HG02981 (cell line): ENCODE results near the gene GK.
"Not testable (repeated sequence)": the region's sequence is repeated elsewhere in the genome, so short reads cannot be mapped to it uniquely, and the experiment has no call there.

ENCODE experiments used
- ATAC-seq: cut with Tn5 transposase; IDR thresholded peaks from one replicate; pipeline ENCODE4 v1.9.1; 2021; ENCODE audit warnings: mild to moderate bottlenecking, moderate library complexity; ENCODE audit not compliant: unreplicated experiment

Gene GK

GRCh38 chrX:30693999-30694650 lies 40.9 kb downstream of the GK start:
- ATAC-seq, result no peak

- no peak for ATAC-seq
Observed at GRCh38 chrX:30702736-30703135, 49.5 kb downstream of the GK start.

- no peak for ATAC-seq
Observed at GRCh38 chrX:30706216-30706775, 53.1 kb downstream of the GK start.

- no peak for ATAC-seq
Observed at GRCh38 chrX:30712214-30712613, 59.0 kb downstream of the GK start.

- peak; percentile 91 for ATAC-seq
Observed at GRCh38 chrX:30713061-30713525, 59.9 kb downstream of the GK start.

DNA sequence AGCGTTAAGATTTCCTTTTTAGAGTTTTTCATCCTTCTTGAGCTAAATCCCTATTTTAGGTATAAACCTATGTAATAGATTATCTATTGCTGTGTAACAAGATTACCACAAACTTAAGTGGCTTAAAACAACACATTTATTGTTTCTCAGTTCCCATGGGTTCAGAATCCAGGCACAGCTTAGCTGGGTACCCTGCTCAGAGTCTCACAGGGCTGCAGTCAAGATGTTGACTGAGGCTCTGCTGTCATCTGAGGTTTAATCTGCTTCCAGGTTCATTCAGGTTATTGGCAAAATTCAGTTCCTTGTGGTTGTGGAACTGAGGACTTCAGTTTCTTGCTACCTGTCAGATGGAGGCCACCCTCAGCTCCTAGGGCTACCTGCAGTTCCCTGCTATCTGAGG lies 60.9 kb downstream of the GK start:
- peak; percentile 49 for ATAC-seq

DNA sequence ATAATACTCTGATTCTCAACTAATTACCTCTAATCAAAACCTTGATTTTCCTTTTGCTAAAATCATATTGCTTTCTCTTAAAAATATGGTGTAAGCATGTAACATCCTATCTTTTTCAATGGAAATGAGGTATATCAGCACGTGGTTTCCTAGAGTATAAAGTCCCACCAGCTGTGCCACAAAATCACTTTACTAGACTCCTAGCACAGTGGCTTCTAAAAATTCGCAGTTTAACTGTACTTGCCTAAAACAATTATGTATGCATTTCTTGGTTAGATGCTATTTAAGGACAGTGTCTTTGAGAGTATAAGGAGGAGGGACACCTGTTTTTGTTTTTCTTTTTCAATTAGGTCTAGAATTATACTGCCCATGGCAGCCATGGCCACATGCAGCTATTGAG lies 62.8 kb downstream of the GK start:
- ATAC-seq, result no peak

DNA sequence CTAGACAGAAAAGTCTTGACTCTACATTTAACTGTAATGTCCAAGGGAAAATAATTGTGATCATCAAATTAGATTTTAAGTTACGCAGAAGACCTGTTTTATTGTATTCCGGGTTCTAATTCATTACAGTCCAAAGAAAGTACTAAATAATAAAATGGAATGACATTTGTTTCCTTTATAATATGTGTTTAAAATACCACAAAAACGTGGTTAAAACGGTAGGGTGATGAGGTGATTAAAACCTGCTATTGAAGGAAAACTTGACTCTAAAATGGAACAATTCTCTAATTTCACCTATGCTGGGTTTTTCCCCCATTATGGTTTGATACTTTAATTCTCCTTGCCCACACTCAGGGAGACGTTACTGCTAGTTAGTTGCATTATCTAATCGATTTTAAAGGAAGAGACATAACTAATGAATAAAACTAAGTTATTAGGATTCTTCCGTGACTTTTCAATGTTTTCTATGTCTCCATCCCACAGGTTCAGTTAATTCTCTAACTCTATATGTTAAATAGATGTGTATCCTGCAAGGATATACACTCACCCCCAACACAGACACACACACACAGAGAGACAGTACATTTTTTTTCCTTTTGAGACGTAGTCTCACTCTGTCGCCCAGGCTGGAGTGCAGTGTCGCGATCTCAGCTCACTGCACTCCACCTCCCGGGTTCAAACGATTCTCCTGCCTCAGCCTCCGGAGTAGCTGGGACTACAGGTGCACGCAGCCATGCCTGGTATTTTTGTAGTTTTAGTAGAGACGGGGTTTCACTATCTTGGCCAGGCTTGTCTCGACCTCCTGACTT lies 80.8 kb downstream of the GK start:
- no peak for ATAC-seq

DNA sequence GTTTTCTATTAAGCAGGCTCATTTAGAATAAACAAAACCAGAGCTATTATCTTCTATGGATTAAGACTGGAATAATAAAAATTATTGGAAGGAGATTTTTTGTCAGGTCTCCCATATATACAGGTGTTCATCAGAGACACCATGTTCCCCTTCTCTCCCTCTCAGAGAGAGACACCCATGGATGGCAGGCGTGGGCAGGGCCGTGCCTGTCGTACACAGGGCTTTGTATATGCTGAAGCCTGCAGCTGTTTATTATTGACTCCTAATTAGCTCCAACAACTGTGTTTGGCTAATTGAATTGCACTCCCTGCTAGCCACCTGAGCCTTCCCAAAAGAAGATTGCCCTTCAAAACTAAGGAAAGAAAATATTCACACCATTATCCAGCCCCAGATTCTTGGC lies 81.6 kb downstream of the GK start:
- no peak for ATAC-seq

- ATAC-seq, result peak; percentile 96
Observed at GRCh38 chrX:30735839-30736238, 82.6 kb downstream of the GK start.

DNA sequence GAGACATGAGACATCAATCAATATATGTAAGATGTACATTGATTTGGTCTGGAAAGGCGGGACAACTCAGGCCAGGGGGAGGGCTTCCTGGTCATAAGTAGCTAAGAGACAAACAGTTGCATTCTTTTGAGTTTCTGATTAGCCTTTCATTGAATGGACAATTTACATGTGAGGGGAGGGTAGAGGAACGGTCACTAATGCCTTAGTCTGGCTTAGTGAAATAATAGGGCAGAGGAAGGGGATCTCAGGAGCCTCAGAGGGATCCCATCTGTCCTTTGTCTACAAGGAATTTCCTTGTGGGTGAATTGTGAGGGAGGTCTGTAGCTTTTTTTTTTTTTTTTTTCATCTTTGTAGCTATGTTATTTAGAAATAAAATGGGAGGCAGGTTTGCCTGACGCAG lies 88.3 kb downstream of the GK start:
- no peak for ATAC-seq

GRCh38 chrX:30748342-30748960 lies 95.2 kb downstream of the GK start:
- no peak for ATAC-seq

- no peak for ATAC-seq
Observed at GRCh38 chrX:30751497-30751896, 98.3 kb downstream of the GK start.

DNA sequence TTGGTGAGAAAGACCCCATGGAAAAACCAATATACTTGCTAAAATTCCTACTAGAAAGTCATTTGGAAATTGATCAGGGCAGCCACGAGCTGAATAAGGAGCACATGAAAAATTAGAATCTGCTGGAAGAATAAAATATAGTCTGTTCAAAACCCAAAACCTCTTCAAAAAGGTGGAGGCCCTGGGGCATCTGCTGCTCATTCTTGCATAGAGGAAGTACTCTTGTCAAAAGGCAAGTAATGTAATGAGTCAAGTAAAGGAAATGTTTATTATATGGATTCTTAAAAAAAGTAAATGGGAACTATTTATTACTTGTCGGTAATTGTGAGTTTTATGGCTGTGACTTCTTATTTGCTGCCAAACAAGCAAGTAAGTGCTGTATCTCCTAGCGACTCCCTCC lies 109.5 kb downstream of the GK start:
- no peak for ATAC-seq

- not testable (repeated sequence) for ATAC-seq
Observed at GRCh38 chrX:30773764-30774163, 120.5 kb downstream of the GK start.

DNA sequence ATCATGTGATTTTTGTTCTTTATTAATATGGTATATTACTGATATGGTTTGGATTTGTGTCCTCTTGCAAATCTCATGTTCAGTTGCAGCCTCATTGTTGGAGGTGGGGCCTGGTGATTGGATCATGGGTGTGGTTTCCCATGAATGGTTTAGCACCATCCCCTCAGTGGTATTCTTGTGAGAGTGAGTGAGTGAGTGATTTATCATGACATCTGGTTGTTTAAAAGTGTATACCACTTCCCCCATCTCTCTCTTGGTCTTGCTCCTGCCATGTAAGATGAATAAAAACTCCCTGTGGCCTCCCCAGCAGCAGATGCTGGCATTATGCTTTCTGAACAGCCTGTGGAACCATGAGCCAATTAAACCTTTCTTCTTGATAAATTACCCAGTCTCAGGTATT lies 124.4 kb downstream of the GK start:
- ATAC-seq, result no peak

GRCh38 chrX:30779453-30780030 lies 126.3 kb downstream of the GK start:
- no peak for ATAC-seq
